Stimulated activated CD4-positive, alpha-beta T cell treated with anti-CD3 and anti-CD28 coated beads, Interleukin-4, amount 100 ng/mL, for 48 hours (primary cell): ENCODE results near the gene SIPA1L2.

Experiments
- DNase-seq, 2 donors: peaks; one replicate each; pipeline ENCODE4 v3.0.0-alpha.2; 2020; ENCODE audit warnings: low read depth in 2 of 2

The SIPA1L2 gene

DNA sequence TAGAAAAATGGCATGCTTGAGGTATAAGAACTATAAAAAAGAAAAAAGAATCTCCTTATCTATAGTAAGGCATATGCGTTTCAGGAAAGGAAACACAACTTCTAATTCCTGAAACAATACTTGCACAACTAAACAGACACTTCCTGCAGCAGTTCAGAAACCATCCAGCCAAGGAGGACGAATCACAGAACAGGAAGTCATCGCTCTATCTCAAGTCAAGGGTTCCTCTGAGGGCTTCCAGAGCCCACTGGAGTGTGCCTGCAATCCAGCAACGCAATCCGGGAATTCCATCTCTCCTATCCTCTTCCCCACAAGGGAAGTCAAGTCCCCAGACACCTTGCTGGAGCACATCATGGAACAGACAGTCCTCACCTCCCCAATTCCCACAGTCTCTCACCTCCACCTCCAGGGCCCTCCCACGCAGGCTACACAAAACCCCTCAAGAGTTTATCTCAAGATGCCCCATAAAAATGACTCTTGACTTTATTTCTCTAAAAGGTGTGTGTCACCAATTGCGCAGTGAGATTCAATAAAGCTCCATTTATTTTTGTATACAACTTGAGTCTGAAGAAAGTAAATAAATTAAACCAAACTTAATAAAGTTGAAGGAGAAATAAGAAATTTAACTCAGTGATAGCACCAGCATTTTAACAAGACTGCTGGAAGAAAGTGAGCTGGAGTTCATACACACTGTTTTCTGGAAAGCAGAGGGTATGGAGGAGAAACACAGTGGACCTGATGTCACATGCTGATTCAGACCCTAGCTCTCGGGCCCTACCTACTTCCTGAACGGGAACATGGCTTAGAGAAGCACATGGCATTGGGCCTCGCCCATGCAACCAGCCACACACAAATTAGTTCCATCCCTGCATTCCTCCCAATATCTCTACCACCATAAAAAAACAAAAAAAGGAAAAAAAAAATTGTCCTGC is 39.9 kb downstream of the SIPA1L2 start:
- DNase-seq = no peak

DNA sequence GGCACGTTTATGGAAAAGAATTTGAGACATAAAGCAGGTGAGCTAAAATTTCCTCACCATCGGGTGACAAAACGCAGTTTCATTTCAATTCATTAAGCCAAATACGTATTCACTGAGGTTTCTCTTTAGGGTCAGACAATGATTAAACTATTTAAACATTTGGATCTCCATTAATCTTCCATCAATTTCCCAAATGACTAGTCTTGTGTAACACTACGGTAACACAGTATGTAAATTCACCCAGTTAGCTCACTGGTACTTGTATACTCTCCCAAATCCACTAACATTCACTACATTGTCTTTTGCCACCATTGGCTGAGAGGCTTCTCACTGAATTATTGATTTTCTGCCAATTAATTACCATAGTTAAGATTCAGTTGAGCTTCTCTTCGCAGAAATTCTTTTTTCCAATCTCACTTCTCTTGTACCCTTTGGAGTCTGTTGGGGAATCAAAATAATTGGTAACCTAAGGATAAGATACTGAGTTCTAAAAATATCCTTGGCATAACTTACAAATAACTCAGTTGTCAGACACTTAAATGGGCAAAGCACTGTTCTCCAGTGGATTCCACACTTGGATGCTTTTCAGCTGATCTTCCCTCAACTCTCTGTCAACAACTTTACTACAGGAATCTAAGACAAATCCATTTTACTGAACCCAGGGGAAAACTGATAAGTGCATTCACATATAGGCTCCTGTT is 40.7 kb downstream of the SIPA1L2 start:
- DNase-seq = no peak

DNA sequence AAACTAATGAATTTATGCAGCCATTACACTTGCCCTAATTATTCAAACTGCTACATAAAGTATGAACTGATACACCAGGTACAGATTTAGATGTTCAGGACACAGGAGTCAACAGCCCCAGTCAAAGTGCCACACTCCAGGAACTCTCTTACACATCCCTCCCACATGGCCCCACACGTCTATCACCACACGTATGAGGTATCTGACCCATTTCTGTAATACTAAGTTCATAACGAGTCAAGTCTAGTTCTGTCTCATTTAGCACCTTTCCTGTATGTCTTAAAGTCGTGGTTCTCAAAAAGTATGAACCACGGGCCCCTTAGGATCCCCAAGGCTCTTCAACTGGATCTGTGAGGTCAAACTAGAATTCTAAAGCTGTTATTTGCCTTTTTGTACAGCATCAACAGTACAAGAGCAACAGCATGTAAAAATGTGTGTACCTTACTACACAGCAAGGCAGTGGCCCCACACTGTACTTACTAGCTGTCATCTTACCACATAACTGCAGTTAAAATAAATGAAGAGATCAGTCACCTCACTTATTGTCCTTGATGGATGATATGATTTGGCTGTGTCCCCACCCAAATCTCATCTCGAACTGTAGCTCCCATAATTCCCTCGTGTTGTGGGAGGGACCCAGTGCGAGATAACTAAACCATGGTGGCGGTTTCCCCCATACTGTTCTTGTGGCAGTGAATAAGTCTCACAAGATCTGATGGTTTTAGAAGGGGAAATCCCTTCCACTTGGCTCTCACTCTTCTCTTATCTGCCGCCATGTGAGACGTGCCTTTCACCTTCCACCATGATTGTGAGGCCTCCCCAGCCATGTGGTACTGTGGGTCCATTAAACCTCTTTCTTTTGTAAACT is 42.6 kb downstream of the SIPA1L2 start:
- DNase-seq = no peak

DNA sequence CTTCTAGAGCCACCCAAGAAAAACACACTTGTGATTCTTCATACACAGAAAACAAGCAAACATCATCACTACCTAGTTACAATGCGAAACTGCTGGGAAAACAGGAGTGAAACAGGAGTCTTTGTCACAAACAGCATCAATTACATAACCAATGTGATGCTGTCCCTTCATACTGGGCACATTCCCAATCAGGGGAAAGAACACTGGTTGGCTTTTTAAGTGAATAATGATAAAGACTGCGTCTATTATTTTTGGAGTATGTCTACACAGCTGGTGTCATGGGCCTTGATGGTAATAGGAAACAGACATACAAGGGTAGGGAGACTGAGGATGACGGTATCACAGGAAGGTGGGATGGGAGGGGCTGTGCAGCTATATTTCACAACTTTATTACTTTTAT is 43.3 kb downstream of the SIPA1L2 start:
- no peak for DNase-seq

DNA sequence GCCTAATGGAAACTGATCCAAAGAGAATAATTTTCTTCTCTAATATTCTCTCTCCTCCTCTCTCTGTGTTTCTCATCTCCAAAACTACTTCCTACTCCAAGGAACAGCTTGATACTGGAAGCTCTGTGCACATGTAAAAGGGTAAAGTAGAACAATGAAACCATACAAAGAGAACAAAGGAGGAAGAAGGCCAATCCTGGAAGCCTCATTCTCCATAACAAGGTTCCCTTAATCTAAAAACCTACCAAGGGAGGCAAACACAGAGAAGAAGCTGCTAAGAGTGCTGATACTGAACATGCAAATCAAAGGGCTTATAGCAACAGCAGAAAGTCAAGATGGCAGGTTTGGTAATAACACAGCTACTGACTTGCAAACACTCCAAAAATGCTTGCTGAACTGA is 44.4 kb downstream of the SIPA1L2 start:
- no peak for DNase-seq

DNA sequence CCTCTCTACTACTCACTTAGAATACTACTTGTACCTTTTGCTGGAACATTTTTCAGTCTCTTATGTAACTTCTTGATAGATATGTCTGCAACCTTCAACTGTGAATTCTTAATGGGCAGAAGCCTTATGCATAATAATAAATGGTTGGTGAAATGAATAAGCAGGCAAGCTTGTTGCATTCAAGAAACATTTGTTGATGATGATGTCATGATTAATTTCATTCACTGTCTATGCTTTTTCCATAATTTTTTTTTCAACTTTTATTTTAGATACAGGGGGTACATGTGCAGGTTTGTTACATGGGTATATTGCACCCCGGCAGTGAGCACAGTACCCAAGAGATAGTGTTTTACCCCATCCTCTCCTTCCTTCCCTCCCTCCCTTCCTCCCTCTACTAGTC is 48.0 kb downstream of the SIPA1L2 start:
- DNase-seq = no peak
